ENCODE measurements around the gene GSTT4.
"Not testable (repeated sequence)": the region's sequence is repeated elsewhere in the genome, so short reads cannot be mapped to it uniquely, and the experiment has no call there.

GSTT4 gene

DNA sequence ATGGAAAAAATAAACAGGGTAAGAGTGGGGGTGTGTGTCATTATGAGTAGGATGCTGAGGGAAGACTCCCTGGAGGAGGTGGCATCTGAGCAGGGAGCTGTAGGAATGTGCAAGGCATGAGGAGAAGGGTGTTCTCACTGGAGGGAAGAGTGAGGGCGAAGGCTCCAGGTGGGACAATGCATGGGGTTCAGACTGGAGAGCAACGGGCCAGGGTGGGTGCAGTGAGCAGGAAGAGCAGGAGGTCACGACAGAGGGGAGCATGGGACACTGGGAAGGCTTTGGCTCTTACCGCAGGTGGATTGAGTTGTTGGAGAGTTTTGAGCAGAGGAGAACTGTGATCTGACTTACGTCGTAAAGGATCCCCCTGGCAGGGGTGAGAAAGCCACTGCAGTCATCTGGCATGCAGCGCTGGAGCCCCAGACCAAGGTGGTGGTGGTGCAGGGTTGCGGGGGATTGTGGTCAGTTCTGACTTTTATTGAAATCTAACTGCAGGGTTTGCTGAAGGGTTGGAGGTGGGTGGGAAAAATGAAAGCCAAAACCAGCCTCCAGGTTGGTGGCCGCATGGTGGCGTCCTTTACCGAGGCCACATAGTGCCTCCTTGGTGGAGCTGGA lies 52.4 kb downstream of the GSTT4 start:
- DNase-seq (ENCODE audit: low spot score): not testable (repeated sequence)

DNA sequence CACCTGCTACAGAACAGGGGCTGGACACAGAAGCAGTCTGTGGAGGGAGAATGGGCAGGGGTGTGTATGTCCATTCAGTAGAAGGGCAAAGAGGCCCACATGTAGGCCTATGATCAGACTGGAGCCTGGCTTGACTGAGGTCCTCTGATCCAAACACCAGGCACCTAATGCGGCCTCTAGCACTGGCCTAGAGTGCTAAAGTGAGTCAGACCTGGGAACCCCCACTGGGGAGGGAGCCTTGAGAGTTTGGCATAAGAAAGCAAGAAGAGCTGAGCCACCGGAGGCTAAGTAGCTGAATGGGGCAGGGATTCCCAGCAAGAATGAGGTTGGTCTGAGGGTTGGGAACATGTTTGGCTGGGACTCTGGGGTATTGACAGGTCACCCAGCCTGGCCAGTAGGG lies 53.9 kb downstream of the GSTT4 start:
- DNase-seq (ENCODE audit: low spot score): not testable (repeated sequence)

DNA sequence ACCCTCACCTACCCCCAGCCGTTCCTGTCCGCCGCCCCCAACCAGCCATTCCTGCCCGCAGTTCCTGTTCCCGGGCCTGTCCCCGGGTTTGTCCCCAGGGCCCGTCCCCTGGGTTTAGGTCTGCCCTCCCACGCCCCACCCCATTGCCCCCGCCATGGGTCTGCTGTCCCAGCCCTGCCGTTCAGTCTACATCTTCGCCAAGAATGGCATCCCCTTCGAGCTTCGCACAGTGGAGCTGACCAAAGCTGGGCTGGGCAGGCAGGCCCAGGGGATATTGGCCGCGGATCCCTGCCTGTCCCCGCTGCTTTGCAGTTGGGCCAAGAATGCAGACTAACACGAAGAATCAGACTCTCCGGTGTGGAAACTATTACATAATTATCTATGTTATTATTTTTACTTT lies 55.5 kb downstream of the GSTT4 start:
- DNase-seq (ENCODE audit: low spot score): not testable (repeated sequence)

Measured in CD4-positive, alpha-beta T cell treated with Interleukin-6 at 100 ng/mL for 8 hours (primary cell).